ENCODE measurements around the gene DERA. TPM values are rescaled to one million over a fixed set of nuclear protein-coding genes. Genes with fewer than 3 reads are reported as not detected.
A peak's percentile ranks its signal among the peaks of the same experiment; 100 is the strongest.

Gene DERA
- total RNA-seq, 1 donor from 2014 or later = 41.9 TPM

- no peak for DNase-seq (ENCODE audit: low spot score, unreplicated experiment)
- no peaks in the 10 kb centered on the region for H3K27me3 Mint-ChIP-seq
- TF ChIP-seq, protein P1, sequence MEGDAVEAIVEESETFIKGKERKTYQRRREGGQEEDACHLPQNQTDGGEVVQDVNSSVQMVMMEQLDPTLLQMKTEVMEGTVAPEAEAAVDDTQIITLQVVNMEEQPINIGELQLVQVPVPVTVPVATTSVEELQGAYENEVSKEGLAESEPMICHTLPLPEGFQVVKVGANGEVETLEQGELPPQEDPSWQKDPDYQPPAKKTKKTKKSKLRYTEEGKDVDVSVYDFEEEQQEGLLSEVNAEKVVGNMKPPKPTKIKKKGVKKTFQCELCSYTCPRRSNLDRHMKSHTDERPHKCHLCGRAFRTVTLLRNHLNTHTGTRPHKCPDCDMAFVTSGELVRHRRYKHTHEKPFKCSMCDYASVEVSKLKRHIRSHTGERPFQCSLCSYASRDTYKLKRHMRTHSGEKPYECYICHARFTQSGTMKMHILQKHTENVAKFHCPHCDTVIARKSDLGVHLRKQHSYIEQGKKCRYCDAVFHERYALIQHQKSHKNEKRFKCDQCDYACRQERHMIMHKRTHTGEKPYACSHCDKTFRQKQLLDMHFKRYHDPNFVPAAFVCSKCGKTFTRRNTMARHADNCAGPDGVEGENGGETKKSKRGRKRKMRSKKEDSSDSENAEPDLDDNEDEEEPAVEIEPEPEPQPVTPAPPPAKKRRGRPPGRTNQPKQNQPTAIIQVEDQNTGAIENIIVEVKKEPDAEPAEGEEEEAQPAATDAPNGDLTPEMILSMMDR (IDR thresholded peaks at IDR 0.05; ENCODE audit: unreplicated experiment) = peak; percentile 49
- H3K4me3 Mint-ChIP-seq (ENCODE audit: low read depth) = no peak overlapping the region
- no peaks in the 10 kb centered on the region for H3K4me1 Mint-ChIP-seq (ENCODE audit: low read depth)
- no peak overlapping the region for H3K27ac Mint-ChIP-seq
- no peaks in the 10 kb centered on the region for H3K36me3 Mint-ChIP-seq (ENCODE audit: insufficient read depth)
- no peaks in the 10 kb centered on the region for H3K9me3 Mint-ChIP-seq (ENCODE audit: low read depth)
Observed at GRCh38 chr12:16076557-16076956, 165.4 kb downstream of the DERA start.

GRCh38 chr12:16076970-16077522, 165.9 kb downstream of the DERA start:
- H3K4me3 Mint-ChIP-seq (ENCODE audit: low read depth) = no peak overlapping the region
- H3K4me1 Mint-ChIP-seq (ENCODE audit: low read depth) = no peaks in the 10 kb centered on the region
- no peaks in the 10 kb centered on the region for H3K36me3 Mint-ChIP-seq (ENCODE audit: insufficient read depth)
- TF ChIP-seq, protein P1 (IDR thresholded peaks at IDR 0.05; ENCODE audit: unreplicated experiment) = no peak
- H3K27ac Mint-ChIP-seq = no peak overlapping the region
- DNase-seq (ENCODE audit: low spot score, unreplicated experiment) = no peak
- H3K9me3 Mint-ChIP-seq (ENCODE audit: low read depth) = no peaks in the 10 kb centered on the region
- no peaks in the 10 kb centered on the region for H3K27me3 Mint-ChIP-seq

DNA sequence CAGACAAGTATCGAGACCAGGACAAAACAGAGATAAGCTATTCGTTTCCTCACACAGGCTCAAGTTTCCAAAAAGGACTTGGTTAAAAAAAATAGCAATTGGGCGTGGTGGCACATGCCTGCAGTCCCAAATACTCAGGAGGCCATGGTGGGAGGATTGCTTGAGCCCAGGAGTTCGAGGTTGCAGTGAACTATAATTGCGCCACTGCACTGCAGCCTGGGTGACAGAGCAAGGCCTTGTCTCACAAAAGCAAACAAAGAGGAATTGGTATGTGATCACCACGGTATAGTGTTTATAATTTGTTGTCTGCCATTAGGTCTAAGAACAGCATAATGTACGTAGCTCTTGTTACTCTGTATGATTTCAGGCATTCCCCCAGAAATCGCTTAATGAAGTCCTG, 175.3 kb downstream of the DERA start:
- Mint-ChIP-seq H3K36me3 (ENCODE audit: insufficient read depth) (no peaks in the 10 kb centered on the region), H3K4me1 (ENCODE audit: low read depth) (no peaks in the 10 kb centered on the region), H3K27me3 (no peaks in the 10 kb centered on the region), H3K9me3 (ENCODE audit: low read depth) (peaks cover 5% of the 10 kb centered on the region), H3K27ac (no peak overlapping the region), H3K4me3 (ENCODE audit: low read depth) (no peak overlapping the region)
- TF ChIP-seq, protein P1 (IDR thresholded peaks at IDR 0.05; ENCODE audit: unreplicated experiment) = no peak
- DNase-seq (ENCODE audit: low spot score, unreplicated experiment) = no peak

DNA sequence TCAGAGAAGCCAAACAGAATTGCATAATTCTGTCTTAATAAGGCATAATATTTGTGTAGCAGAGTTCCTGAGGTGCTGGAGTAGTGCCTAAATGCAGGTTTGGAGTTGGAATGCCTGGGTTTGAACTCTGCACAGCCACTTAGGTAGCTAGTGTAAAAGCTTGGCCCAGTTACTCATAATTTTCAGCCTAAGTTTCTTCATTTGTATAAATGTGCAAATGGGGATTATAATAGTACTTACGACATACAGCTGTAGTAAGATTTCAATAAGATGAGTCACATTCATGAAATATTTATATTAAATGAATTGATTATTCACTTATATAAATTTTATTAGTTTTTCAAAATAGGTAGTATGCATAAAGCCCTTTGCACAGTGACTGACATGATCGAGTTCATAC, 175.8 kb downstream of the DERA start:
- Mint-ChIP-seq H3K4me3 (ENCODE audit: low read depth) (no peak overlapping the region), H3K9me3 (ENCODE audit: low read depth) (peaks cover 5% of the 10 kb centered on the region), H3K27ac (no peak overlapping the region), H3K4me1 (ENCODE audit: low read depth) (no peaks in the 10 kb centered on the region), H3K27me3 (no peaks in the 10 kb centered on the region), H3K36me3 (ENCODE audit: insufficient read depth) (no peaks in the 10 kb centered on the region)
- TF ChIP-seq, protein P1 (IDR thresholded peaks at IDR 0.05; ENCODE audit: unreplicated experiment) = no peak
- no peak for DNase-seq (ENCODE audit: low spot score, unreplicated experiment)

Other genes starting within 250 kb of the DERA start
- 20.4 and 23.2 TPM in 2 replicates for gene EPS8, start 121.9 kb upstream of the DERA start, total RNA-seq
- gene STRAP, start 28.9 kb upstream of the DERA start, total RNA-seq = 229 and 243 TPM in 2 replicates

Measured in progenitor cell of endocrine pancreas (in vitro differentiated cells).